ENCODE results near the gene CHST11.

DNA sequence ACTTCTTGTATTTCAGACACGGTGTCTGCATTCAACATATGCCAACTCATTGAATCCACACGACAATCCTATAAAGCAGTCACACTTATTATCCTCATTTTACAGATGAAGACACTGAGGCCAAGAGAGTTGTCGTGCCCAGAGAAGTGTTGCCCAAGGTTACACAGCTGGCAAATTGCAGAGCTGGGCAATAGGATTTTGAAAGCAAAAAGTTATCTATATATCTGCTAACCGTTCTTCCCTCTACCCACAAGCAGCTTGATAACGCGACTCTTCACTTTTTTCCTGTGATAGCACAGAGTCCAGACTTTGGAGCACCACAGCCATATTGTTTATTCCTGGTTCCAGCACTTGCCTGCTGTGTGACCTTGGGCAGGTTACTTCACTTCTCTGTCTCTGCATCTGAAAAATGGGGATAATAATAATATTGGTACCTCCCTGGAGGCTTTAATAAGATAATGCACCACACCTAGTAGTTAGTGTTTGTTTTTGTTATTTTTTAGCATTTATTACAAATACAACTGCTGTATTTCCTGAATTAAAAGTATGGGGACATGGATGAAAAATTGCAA, 82.2 kb downstream of the CHST11 start:
- TF ChIP-seq POLR2A (IDR thresholded peaks at IDR 0.05; ENCODE audit: low read depth, low read length) = no peak
- no peak for TF ChIP-seq POLR2AphosphoS5 (IDR thresholded peaks at IDR 0.05; ENCODE audit: low read depth, low read length)
- TF ChIP-seq TAF1 (IDR thresholded peaks at IDR 0.05; ENCODE audit: low read depth, low read length) = no peak
- no peak for TF ChIP-seq PAX5 (IDR thresholded peaks at IDR 0.05; ENCODE audit: insufficient read depth, low read length, severe bottlenecking)
- no peak for TF ChIP-seq POU2F2 (IDR thresholded peaks at IDR 0.05; ENCODE audit: low read depth, low read length)
